ENCODE results near the gene ZNF740. TPM values are rescaled to one million over a fixed set of nuclear protein-coding genes. Genes with fewer than 3 reads are reported as not detected.

Gene ZNF740
- total RNA-seq, 1 donor from 2014 or later = 72.2 TPM

GRCh38 chr12:53147181-53147580 is 33.3 kb upstream of the ZNF740 start:
- no peak for DNase-seq (ENCODE audit: extremely low spot score, unreplicated experiment)
- Mint-ChIP-seq H3K27ac (no peak overlapping the region), H3K4me1 (ENCODE audit: unreplicated experiment) (no peaks in the 10 kb centered on the region), H3K4me3 (no peak overlapping the region), H3K9me3 (no peaks in the 10 kb centered on the region), H3K36me3 (no peaks in the 10 kb centered on the region), H3K27me3 (no peaks in the 10 kb centered on the region)
- TF ChIP-seq CTCF (conservative IDR thresholded peaks at IDR 0.05) = no peak

GRCh38 chr12:53147653-53148052 is 32.9 kb upstream of the ZNF740 start:
- Mint-ChIP-seq H3K36me3 (no peaks in the 10 kb centered on the region), H3K27ac (no peak overlapping the region), H3K4me3 (no peak overlapping the region)

DNA sequence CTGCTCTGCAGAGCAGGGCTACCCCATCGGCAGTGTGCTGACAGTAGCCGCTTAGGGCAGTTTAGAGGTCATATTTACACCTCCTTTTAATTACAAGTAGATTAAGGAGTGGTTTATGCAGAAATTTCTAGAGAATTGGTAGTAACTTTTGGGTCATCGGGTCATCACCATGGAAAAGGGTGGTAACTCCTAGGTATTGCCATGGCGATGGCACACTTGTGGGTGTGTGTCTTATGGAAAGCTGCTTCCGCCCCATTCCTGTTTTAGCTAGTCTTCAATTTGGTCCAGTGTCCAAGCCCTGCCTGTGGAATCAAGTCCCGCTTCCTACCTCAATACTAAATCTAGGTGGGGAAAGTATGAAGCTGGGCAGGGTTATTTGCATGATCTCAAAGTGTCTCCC is 29.5 kb upstream of the ZNF740 start:
- Mint-ChIP-seq H3K4me3 (no peak overlapping the region), H3K9me3 (no peaks in the 10 kb centered on the region), H3K4me1 (ENCODE audit: unreplicated experiment) (no peaks in the 10 kb centered on the region), H3K27ac (no peak overlapping the region), H3K27me3 (no peaks in the 10 kb centered on the region), H3K36me3 (no peaks in the 10 kb centered on the region)
- DNase-seq (ENCODE audit: extremely low spot score, unreplicated experiment) = no peak
- TF ChIP-seq CTCF (conservative IDR thresholded peaks at IDR 0.05) = no peak

More at GRCh38 chr12:53147653-53148052, 32.9 kb upstream of the ZNF740 start:
- Mint-ChIP-seq H3K27me3 (no peaks in the 10 kb centered on the region), H3K4me1 (ENCODE audit: unreplicated experiment) (no peaks in the 10 kb centered on the region), H3K9me3 (no peaks in the 10 kb centered on the region)
- DNase-seq (ENCODE audit: extremely low spot score, unreplicated experiment) = no peak
- no peak for TF ChIP-seq CTCF (conservative IDR thresholded peaks at IDR 0.05)

DNA sequence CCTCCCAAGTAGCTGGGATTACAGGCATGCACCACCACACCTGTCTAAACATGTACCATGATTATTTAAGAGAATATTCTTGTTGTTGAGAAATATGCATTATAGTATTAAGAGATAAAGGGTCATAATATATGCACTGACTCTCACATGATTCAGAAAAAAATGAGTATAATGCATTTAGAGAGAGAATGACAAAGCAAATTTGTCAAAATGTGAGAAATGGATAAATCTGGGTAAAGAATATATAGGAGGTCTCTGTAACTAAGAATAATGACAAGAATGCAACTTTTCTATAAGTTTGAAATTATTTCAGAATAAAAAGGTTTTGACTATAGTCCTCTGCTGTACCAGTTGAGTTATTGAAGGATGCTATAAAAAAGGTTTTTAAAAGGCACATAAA is 28.1 kb upstream of the ZNF740 start:
- Mint-ChIP-seq H3K27ac (no peak overlapping the region), H3K27me3 (no peaks in the 10 kb centered on the region), H3K36me3 (no peaks in the 10 kb centered on the region), H3K4me3 (no peak overlapping the region), H3K9me3 (no peaks in the 10 kb centered on the region), H3K4me1 (ENCODE audit: unreplicated experiment) (no peaks in the 10 kb centered on the region)
- DNase-seq (ENCODE audit: extremely low spot score, unreplicated experiment) = no peak
- no peak for TF ChIP-seq CTCF (conservative IDR thresholded peaks at IDR 0.05)

GRCh38 chr12:53159195-53159839 is 21.2 kb upstream of the ZNF740 start:
- no peak overlapping the region for H3K27ac Mint-ChIP-seq
- peak; percentile 94 for TF ChIP-seq CTCF (conservative IDR thresholded peaks at IDR 0.05)
- H3K4me3 Mint-ChIP-seq = no peak overlapping the region
- DNase-seq (ENCODE audit: extremely low spot score, unreplicated experiment) = peak; percentile 83
- peaks cover 6% of the 10 kb centered on the region for H3K4me1 Mint-ChIP-seq (ENCODE audit: unreplicated experiment)
- peaks cover under 1% of the 10 kb centered on the region for H3K36me3 Mint-ChIP-seq
- no peaks in the 10 kb centered on the region for H3K9me3 Mint-ChIP-seq
- H3K27me3 Mint-ChIP-seq = no peaks in the 10 kb centered on the region
